Lower lobe of right lung (tissue), 2 donors: ENCODE results near the gene OR2T11. TPM values are rescaled to one million over a fixed set of nuclear protein-coding genes. Genes with fewer than 3 reads are reported as not detected.

Experiments
- ATAC-seq, 2 donors: fragments of 200-7000 bp; cut with Tn5 transposase; one replicate each; pipeline ENCODE4 v1.9.1; 2020 to 2022; ENCODE audit warnings: mild to moderate bottlenecking in 2 of 2, moderate library complexity in 2 of 2
- DNase-seq: peaks from one replicate; pipeline ENCODE4 v3.0.0-alpha.2; 2020
- H3K27ac ChIP-seq: fragments of 200-600 bp; one replicate; pipeline ENCODE4 v1.8.0; 2022
- H3K27me3 ChIP-seq: fragments of 200-600 bp; one replicate; pipeline ENCODE4 v1.8.0; 2022; ENCODE audit warnings: low read depth
- H3K36me3 ChIP-seq: fragments of 200-600 bp; one replicate; pipeline ENCODE4 v1.8.0; 2022; ENCODE audit warnings: mild to moderate bottlenecking
- H3K4me1 ChIP-seq: fragments of 200-600 bp; one replicate; pipeline ENCODE4 v1.8.0; 2022
- H3K4me3 ChIP-seq: fragments of 200-600 bp; one replicate; pipeline ENCODE4 v1.8.0; 2022; ENCODE audit warnings: mild to moderate bottlenecking
- H3K9me3 ChIP-seq: fragments of 200-600 bp; one replicate; pipeline ENCODE4 v1.8.0; 2022
- CTCF ChIP-seq: fragments of 200-600 bp; IDR thresholded peaks from one replicate; pipeline ENCODE4 v1.8.0; 2022; ENCODE audit warnings: antibody characterized with exemption, mild to moderate bottlenecking
- intact Hi-C: fragments of 100-400 bp; cut with DNase I; formaldehyde crosslinking; loops from one replicate; pipeline ENCODE4 v1.11.0; 2022
- total RNA-seq: library from RNA; stranded (reverse); fragmentation: NEBNext Ultra II Directional; extraction: Animal tissue kit (Norgen Biotek cat#: 25700); gene quantifications from one replicate; pipeline ENCODE4 v1.2.1, GENCODE V29; 2021
- donor health status: DM: no; HTN: yes; CAD: no; lungs with severe emphysema.

OR2T11 gene
- total RNA-seq, 1 donor from 2014 or later = not detected

GRCh38 chr1:248593226-248593625 lies 41.7 kb downstream of the OR2T11 start:
- Histone ChIP-seq H3K27me3 (no peaks in the 10 kb centered on the region), H3K27ac (no peak overlapping the region), H3K4me3 (no peak overlapping the region), H3K9me3 (no peaks in the 10 kb centered on the region), H3K36me3 (no peaks in the 10 kb centered on the region), H3K4me1 (no peaks in the 10 kb centered on the region)
- no peak for ATAC-seq
- intact Hi-C loops = no loop called here
- TF ChIP-seq CTCF = no peak
- DNase-seq = no peak

- H3K27ac ChIP-seq = no peak overlapping the region
- no peaks in the 10 kb centered on the region for H3K27me3 ChIP-seq
- ATAC-seq = no peak
- TF ChIP-seq CTCF = no peak
- H3K36me3 ChIP-seq = no peaks in the 10 kb centered on the region
- intact Hi-C loops = no loop called here
- DNase-seq = no peak
- no peaks in the 10 kb centered on the region for H3K9me3 ChIP-seq
- H3K4me1 ChIP-seq = no peaks in the 10 kb centered on the region
- no peak overlapping the region for H3K4me3 ChIP-seq
Measured at GRCh38 chr1:248592655-248593054, 42.2 kb downstream of the OR2T11 start.

- no peak for DNase-seq
Measured at GRCh38 chr1:248590055-248590454, 44.8 kb downstream of the OR2T11 start.

GRCh38 chr1:248589334-248589733 lies 45.6 kb downstream of the OR2T11 start:
- ATAC-seq (no peak), DNase-seq (no peak)
- intact Hi-C loops = no loop called here
- TF ChIP-seq CTCF = no peak
- H3K36me3 ChIP-seq = no peaks in the 10 kb centered on the region
- H3K27ac ChIP-seq = no peak overlapping the region
- no peak overlapping the region for H3K4me3 ChIP-seq
- no peaks in the 10 kb centered on the region for H3K9me3 ChIP-seq
- no peaks in the 10 kb centered on the region for H3K27me3 ChIP-seq
- no peaks in the 10 kb centered on the region for H3K4me1 ChIP-seq

More at GRCh38 chr1:248590055-248590454, 44.8 kb downstream of the OR2T11 start:
- TF ChIP-seq CTCF = no peak
- ATAC-seq = no peak
- no peaks in the 10 kb centered on the region for H3K27me3 ChIP-seq
- no peaks in the 10 kb centered on the region for H3K36me3 ChIP-seq
- H3K4me3 ChIP-seq = no peak overlapping the region
- intact Hi-C loops = no loop called here
- no peak overlapping the region for H3K27ac ChIP-seq
- H3K9me3 ChIP-seq = no peaks in the 10 kb centered on the region
- H3K4me1 ChIP-seq = no peaks in the 10 kb centered on the region

- intact Hi-C loops = no loop called here
- H3K9me3 ChIP-seq = no peaks in the 10 kb centered on the region
- H3K27ac ChIP-seq = no peak overlapping the region
- no peak for ATAC-seq
- DNase-seq = no peak
- no peak overlapping the region for H3K4me3 ChIP-seq
- no peaks in the 10 kb centered on the region for H3K36me3 ChIP-seq
- H3K4me1 ChIP-seq = no peaks in the 10 kb centered on the region
- H3K27me3 ChIP-seq = no peaks in the 10 kb centered on the region
- TF ChIP-seq CTCF = no peak
Measured at GRCh38 chr1:248585266-248585665, 49.6 kb downstream of the OR2T11 start.
